ENCODE measurements around the gene GNE.

GNE gene

GRCh38 chr9:36174731-36175130 lies 83.5 kb downstream of the GNE start:
- no peak overlapping the region for H3K4me3 ChIP-seq (ENCODE audit: low read depth, low read length)
- no peak for TF ChIP-seq CTCF (IDR thresholded peaks at IDR 0.05; ENCODE audit: borderline replicate concordance, insufficient read depth, low read depth, low read length)

GRCh38 chr9:36174271-36174670 lies 84.0 kb downstream of the GNE start:
- no peak overlapping the region for H3K4me3 ChIP-seq (ENCODE audit: low read depth, low read length)
- no peak for TF ChIP-seq CTCF (IDR thresholded peaks at IDR 0.05; ENCODE audit: borderline replicate concordance, insufficient read depth, low read depth, low read length)

- TF ChIP-seq CTCF (IDR thresholded peaks at IDR 0.05; ENCODE audit: borderline replicate concordance, insufficient read depth, low read depth, low read length): no peak
- no peak overlapping the region for H3K4me3 ChIP-seq (ENCODE audit: low read depth, low read length)
Observed at GRCh38 chr9:36173861-36174260, 84.4 kb downstream of the GNE start.

GRCh38 chr9:36170531-36170930 lies 87.7 kb downstream of the GNE start:
- no peak overlapping the region for H3K4me3 ChIP-seq (ENCODE audit: low read depth, low read length)

GRCh38 chr9:36169708-36170107 lies 88.5 kb downstream of the GNE start:
- TF ChIP-seq CTCF (IDR thresholded peaks at IDR 0.05; ENCODE audit: borderline replicate concordance, insufficient read depth, low read depth, low read length): no peak

More at GRCh38 chr9:36170531-36170930, 87.7 kb downstream of the GNE start:
- TF ChIP-seq CTCF (IDR thresholded peaks at IDR 0.05; ENCODE audit: borderline replicate concordance, insufficient read depth, low read depth, low read length): no peak

GRCh38 chr9:36169166-36169565 lies 89.1 kb downstream of the GNE start, which contains the start of gene CCIN:
TSS of gene CCIN (plus strand) at chr9:36169388. CDS start at chr9:36169503, 115 bp downstream.
- no peak within 1 kb of the TSS for H3K4me3 ChIP-seq (ENCODE audit: low read depth, low read length)
- no peak for TF ChIP-seq CTCF (IDR thresholded peaks at IDR 0.05; ENCODE audit: borderline replicate concordance, insufficient read depth, low read depth, low read length)

More at GRCh38 chr9:36169708-36170107, 88.5 kb downstream of the GNE start:
- no peak overlapping the region for H3K4me3 ChIP-seq (ENCODE audit: low read depth, low read length)

- H3K4me3 ChIP-seq (ENCODE audit: low read depth, low read length): peak overlapping the region; percentile 54
- TF ChIP-seq CTCF (IDR thresholded peaks at IDR 0.05; ENCODE audit: borderline replicate concordance, insufficient read depth, low read depth, low read length): peak; percentile 87
Observed at GRCh38 chr9:36166168-36166927, 91.9 kb downstream of the GNE start.

Measured in GM12875 (cell line).